ENCODE measurements around the gene NPVF. TPM values are rescaled to one million over a fixed set of nuclear protein-coding genes. Genes with fewer than 3 reads are reported as not detected.

NPVF gene
- total and polyA plus RNA-seq, 2 experiments from 2014 or later, result not detected

DNA sequence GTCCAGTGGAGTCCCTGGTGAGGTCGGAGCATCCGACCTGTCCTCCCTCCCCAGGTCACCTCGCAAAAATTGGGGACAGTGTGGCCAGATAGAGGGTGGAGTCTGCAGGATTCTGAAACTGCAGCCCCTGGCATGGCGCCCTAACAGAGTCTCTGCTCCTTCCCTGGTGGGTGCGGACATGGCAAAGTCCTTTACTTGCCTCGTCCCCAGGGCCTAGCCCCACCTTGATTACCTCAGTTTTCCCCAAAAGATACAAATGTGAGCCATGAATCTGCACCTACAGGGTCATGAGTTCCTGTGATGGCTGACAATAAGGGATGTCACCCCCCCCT, 47.7 kb downstream of the NPVF start:
- Histone ChIP-seq H3K9me2 (ENCODE audit: insufficient read depth) (no peaks in the 10 kb centered on the region), H3F3A (ENCODE audit: insufficient read depth) (no peaks in the 10 kb centered on the region), H3K4me1 (ENCODE audit: insufficient read depth) (peaks cover 8% of the 10 kb centered on the region; the same call in 1 of the 2 replicates), H3K27ac (no peak overlapping the region), H3K4me3 (peak overlapping the region; percentile 76), H3K9ac (peak overlapping the region; percentile 69), H3K4me2 (ENCODE audit: unreplicated experiment) (peak overlapping the region; percentile 80), H2AFZ (peak overlapping the region; percentile 89), H3K9me3 (ENCODE audit: low read depth) (no peaks in the 10 kb centered on the region), H3K79me2 (ENCODE audit: insufficient read depth) (no peaks in the 10 kb centered on the region), H3K27me3 (replicated peaks; ENCODE audit: insufficient read depth) (no peaks in the 10 kb centered on the region), H3K36me3 (ENCODE audit: low read depth) (no peaks in the 10 kb centered on the region), H4K20me1 (ENCODE audit: insufficient read depth) (no peaks in the 10 kb centered on the region)
- DNase-seq, result no peak
- WGBS, 2 experiments (ENCODE audit: low coverage in 1 of 2, low lambda C conversion rate in 2 of 2, missing lambda C conversion rate in 2 of 2), result 7 to 14% methylated on average over 6 of the region's 6 CpGs
- in situ Hi-C loops (cut with MboI), result no loop called here
- no peak for TF ChIP-seq EZH2 (IDR thresholded peaks at IDR 0.05; ENCODE audit: insufficient read depth, poor library complexity, severe bottlenecking)

DNA sequence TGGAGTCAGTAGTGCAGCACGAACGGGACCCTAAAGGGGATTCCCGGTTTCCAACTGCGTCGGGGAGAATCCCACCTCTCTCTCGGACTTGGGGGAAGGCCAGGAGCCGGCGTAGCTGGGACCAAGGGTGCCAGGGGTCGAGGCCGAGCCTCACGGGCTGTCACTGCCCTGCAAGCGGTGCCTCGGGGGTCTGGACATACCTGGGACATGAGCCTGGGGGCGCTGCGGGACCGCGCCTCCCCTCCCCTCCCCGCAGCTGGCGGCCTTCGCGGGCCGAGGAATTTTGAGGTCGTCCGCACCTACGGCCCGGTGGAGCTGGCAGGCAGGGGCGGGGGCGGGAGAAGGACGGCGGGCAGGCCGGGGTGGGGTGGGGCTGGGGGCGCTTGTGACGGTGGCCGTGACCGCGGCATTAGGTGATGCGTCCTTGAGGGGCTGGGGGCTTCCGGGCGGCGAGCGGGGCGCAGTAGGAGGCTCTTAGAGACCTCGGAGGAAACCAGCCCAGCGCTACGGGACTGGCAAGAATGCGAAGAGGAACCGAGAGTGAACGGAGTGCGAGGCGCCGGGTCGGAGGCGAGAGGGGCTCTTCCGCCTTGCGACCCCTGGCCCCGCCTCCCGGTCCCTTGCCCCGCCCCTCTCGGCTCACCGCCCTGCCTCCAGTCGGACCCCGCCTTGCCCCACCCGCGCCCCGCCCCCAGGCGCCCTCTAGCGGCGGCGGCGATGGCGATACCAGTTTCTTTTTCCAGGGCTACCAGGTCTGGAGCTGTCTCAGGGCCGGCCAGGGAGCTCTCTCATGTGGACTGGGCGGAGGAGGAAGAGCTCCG, 48.3 kb downstream of the NPVF start:
- peak overlapping the region; percentile 89 for H2AFZ ChIP-seq
- H3K79me2 ChIP-seq (ENCODE audit: insufficient read depth), result no peaks in the 10 kb centered on the region
- H3K9ac ChIP-seq, result peak overlapping the region; percentile 69
- H3K9me2 ChIP-seq (ENCODE audit: insufficient read depth), result no peaks in the 10 kb centered on the region
- peak overlapping the region; percentile 80 for H3K4me2 ChIP-seq (ENCODE audit: unreplicated experiment)
- H4K20me1 ChIP-seq (ENCODE audit: insufficient read depth), result no peaks in the 10 kb centered on the region
- peak; percentile 88 for DNase-seq
- 1 to 2% methylated on average over 31 to 51 of the region's 74 CpGs for WGBS, 2 experiments (ENCODE audit: low coverage in 1 of 2, low lambda C conversion rate in 2 of 2, missing lambda C conversion rate in 2 of 2)
- H3F3A ChIP-seq (ENCODE audit: insufficient read depth), result no peaks in the 10 kb centered on the region
- no peaks in the 10 kb centered on the region for H3K36me3 ChIP-seq (ENCODE audit: low read depth)
- H3K4me1 ChIP-seq (ENCODE audit: insufficient read depth), result peaks cover 8% of the 10 kb centered on the region; the same call in 1 of the 2 replicates
- in situ Hi-C loops (cut with MboI), result no loop called here
- H3K9me3 ChIP-seq (ENCODE audit: low read depth), result no peaks in the 10 kb centered on the region
- no peaks in the 10 kb centered on the region for H3K27me3 ChIP-seq (replicated peaks; ENCODE audit: insufficient read depth)
- no peak overlapping the region for H3K27ac ChIP-seq
- no peak for TF ChIP-seq EZH2phosphoT487 (IDR thresholded peaks at IDR 0.05; ENCODE audit: insufficient read depth, low read depth)
- no peak for TF ChIP-seq EZH2 (IDR thresholded peaks at IDR 0.05; ENCODE audit: insufficient read depth, poor library complexity, severe bottlenecking)
- H3K4me3 ChIP-seq, result peak overlapping the region; percentile 76

DNA sequence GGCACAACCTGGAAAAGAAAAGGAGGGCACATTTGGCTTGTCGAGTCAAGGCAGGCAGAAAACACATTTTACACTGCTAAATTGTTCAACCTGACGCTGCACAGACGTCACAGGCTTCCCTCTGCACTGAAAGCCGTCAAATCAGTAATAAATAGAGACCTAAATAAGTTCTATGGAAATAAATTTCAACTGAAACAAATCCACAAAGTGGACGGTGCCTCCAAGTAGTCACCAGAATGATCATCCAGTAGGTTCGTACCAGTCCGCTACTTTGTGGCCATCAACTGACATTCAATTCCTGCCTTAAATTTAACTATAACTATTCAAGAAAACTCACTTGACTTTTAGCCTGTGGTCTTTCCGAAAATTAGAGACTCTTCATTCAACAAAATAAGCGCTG, 49.0 kb downstream of the NPVF start:
- no peak for DNase-seq
- Histone ChIP-seq H3K36me3 (ENCODE audit: low read depth) (no peaks in the 10 kb centered on the region), H3K4me2 (ENCODE audit: unreplicated experiment) (peak overlapping the region; percentile 79), H3K79me2 (ENCODE audit: insufficient read depth) (no peaks in the 10 kb centered on the region), H3K4me1 (ENCODE audit: insufficient read depth) (peaks cover 8% of the 10 kb centered on the region; the same call in 1 of the 2 replicates), H2AFZ (peak overlapping the region; percentile 89), H3K27me3 (replicated peaks; ENCODE audit: insufficient read depth) (no peaks in the 10 kb centered on the region), H4K20me1 (ENCODE audit: insufficient read depth) (no peaks in the 10 kb centered on the region), H3K9ac (peak overlapping the region; percentile 69; the same call in 1 of the 2 replicates), H3K9me3 (ENCODE audit: low read depth) (no peaks in the 10 kb centered on the region), H3K9me2 (ENCODE audit: insufficient read depth) (no peaks in the 10 kb centered on the region), H3K27ac (no peak overlapping the region), H3K4me3 (peak overlapping the region; percentile 76), H3F3A (ENCODE audit: insufficient read depth) (no peaks in the 10 kb centered on the region)
- TF ChIP-seq EZH2phosphoT487 (IDR thresholded peaks at IDR 0.05; ENCODE audit: insufficient read depth, low read depth) (no peak), EZH2 (IDR thresholded peaks at IDR 0.05; ENCODE audit: insufficient read depth, poor library complexity, severe bottlenecking) (no peak)
- 69 to 72% methylated on average over 9 of the region's 9 CpGs for WGBS, 2 experiments (ENCODE audit: low coverage in 1 of 2, low lambda C conversion rate in 2 of 2, missing lambda C conversion rate in 2 of 2)
- in situ Hi-C loops (cut with MboI), result no loop called here

Small RNA genes lying within 50 kb of the gene (small RNA-seq; reads per million reads assigned to genes)
- not detected for gene RF00012 (ENCODE audit: low read depth, low replicate concordance)

Other genes starting within 250 kb of the NPVF start
- 25.8 and 28.2 TPM in 2 replicates for gene OSBPL3, start 248.3 kb downstream of the NPVF start, total RNA-seq (2014; rRNA removed; shearing (Covaris generic))
- 21.8 and 24.2 TPM in 2 replicates for gene OSBPL3, start 248.3 kb downstream of the NPVF start, polyA plus RNA-seq (2016; fragmentation: Nextera tagmentation; extraction: Ambion mirVana)
- gene CYCS, start 103.2 kb downstream of the NPVF start, total RNA-seq (2014; rRNA removed; shearing (Covaris generic)), result 51.6 and 56.9 TPM in 2 replicates
- gene CYCS, start 103.2 kb downstream of the NPVF start, polyA plus RNA-seq (2016; fragmentation: Nextera tagmentation; extraction: Ambion mirVana), result 156 TPM in 2 replicates